COLO668 (cell line): ENCODE data around the gene RAB11FIP3.
A peak's percentile ranks its signal among the peaks of the same experiment; 100 is the strongest.

Experiments
- DNase-seq: peaks from one replicate; lab custom pipeline; 2025; ENCODE audit not compliant: unreplicated experiment; lab: John Stamatoyannopoulos, UW

RAB11FIP3 gene

DNA sequence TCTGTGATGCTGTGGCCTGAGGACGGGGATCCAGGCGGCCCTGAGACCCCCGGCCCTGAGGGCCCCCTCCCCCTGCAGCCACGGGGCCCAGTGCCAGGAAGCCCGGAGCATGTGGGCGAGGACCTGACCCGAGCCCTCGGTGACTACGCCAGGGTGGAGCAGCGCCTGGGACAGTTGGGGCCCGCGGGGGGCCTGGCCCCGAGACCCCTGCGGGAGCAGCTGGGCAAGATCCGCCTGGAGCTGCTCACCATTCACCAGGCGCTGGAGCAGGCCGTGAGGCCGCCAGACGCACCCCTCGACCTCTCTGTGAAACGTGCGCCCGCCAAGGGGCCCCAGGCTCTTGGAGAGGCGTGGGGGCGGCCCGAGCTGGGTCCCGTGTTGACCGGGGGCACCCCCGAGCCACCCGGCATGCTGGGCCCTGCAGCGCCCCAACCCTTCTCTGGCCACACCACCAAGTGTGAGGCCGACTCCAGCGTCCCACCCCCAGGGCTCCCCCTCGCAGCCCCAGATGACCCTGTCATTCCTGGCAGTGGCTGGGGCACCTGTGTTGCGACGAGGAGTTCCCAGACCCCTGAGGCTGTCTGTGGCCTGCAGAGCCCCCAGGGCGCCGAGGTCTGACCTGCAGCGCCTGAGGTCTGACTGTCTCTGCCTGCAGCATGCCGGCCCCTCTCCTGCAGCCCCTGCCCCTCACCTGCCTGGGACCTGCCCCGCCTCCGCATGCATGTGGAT is 139.4 kb downstream of the RAB11FIP3 start:
- DNase-seq: no peak

DNA sequence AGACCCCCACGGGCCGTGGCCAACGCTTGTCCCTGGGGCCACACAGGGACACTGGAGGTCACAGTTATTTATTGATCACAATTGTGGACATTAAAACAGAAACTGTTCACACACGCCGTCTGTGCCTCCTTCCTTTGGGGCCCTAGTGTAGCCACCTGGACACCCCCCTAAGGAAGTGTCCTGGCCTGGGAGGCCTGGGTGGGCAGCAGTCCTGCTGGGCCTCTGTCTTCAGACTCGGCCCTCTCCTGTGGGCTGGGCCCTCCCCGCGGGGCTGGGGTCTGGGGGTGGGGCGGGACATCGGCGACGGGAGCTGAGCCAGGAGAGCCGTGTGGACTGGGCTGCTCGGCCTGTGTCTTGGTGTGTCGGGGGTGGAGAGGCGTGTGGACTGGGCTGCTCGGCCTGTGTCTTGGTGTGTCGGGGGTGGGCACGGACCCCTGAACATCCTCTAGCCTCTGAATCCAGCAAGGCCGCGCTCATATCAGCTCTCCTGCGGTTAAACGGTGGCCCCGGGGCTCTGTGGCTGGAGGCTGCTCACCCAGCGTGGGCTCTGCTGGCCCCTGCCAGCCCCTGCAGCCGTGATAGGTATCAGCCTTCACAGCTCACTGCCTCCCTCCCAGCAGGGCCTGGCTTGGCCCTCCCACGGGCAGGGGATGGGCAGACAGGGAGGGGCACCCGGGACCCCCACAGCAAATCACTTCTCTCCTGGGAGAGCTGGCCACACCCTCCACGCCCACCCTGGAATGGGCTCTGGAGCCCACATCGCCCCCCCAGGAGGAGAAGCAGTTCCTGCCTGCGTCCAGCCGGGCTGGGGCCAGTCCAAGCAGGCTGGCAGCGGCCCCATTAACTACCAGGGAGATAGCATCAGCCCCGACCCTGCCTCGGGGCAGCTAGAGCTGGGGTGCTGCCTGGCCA is 140.2 kb downstream of the RAB11FIP3 start:
- no peak for DNase-seq

DNA sequence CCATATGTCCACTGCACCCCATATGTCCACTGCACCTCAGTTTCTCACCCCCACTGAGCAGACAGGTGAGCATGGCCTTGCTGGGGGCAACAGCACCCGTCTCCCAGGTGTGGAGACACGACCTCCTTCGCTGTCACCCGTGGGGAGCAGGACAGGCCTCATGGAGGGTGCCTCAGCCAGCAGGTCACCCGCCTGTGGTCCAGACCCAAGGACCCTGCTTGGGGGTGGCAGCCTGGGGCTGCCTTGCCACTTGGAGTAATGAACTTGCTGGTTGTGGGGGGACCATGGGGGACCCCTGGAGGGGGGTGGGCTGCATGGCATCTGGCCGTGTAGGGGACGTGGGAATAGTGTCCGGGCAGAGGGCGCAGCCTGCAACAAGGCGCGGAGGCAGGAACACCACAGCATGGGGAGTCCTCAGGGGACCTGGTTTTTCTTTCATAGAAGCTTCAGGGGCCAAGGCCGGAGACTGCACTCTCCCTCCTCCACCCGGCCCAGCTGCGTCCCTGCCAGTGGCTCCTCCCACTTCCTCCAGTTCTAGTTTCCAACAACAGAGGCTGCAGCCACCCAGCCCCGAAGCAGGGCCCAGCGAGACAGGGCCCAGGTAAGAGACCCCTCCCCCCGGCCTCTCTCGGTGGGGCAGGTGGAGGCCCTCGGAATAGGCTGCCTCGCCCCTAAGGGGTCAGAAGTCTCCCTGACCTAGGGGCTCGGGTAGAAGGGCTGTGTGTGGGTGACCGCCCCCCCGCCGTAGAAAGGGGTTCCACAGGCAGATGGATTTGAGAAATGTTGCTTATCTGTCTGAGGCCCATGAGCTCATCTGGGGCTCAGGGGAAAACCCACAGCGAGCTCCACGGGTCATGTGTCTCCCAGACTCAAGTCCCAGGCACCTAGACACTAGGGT is 141.3 kb downstream of the RAB11FIP3 start, which contains the start of gene NHLRC4:
Gene NHLRC4 (plus strand): TSS at position 531 of the 898 bp plus-strand sequence. CDS start 1,043 bp downstream, outside the sequence.
- DNase-seq: peak; percentile 68

DNA sequence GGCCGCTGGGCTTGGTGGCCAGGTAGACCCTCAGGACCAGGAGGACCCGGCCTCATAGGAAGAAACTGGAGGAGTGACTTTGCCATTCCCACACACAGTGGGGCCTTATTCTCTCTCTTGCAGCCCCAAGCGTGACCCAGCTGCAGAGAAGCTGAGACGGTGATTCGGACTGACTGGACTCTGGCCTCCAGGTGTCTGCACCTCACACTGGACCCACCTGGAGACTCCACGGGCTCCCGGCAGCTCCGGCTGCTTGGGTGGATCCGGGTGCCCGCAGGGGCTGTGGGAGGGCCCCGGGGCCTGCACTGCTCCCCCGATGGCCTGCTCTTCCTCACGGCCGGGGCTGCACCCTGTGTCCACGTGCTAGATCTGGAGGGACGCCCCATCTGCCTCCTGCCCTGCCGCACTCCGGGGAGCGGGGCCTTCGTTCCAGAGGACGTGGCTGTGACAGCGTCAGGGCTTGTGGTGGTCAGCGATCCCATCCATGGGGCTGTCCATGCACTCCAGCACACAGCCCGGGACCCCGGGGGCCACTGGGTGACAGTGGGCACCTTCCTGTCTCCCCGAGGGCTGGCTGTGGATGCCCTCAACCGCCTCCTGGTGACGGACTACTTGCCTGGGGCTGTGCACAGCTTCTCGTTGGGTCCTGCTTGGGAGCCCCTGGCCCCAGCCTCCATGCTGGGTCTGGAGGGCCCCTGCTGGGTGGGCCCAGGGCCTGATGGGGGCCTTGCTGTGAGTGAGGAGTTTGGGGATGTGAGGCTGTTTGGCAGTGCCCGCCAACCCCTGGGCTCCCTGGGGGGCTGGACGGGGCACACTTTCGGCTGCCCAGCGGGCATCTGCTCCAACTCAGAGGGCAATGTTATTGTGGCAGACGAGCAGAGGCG is 142.2 kb downstream of the RAB11FIP3 start:
- no peak for DNase-seq

DNA sequence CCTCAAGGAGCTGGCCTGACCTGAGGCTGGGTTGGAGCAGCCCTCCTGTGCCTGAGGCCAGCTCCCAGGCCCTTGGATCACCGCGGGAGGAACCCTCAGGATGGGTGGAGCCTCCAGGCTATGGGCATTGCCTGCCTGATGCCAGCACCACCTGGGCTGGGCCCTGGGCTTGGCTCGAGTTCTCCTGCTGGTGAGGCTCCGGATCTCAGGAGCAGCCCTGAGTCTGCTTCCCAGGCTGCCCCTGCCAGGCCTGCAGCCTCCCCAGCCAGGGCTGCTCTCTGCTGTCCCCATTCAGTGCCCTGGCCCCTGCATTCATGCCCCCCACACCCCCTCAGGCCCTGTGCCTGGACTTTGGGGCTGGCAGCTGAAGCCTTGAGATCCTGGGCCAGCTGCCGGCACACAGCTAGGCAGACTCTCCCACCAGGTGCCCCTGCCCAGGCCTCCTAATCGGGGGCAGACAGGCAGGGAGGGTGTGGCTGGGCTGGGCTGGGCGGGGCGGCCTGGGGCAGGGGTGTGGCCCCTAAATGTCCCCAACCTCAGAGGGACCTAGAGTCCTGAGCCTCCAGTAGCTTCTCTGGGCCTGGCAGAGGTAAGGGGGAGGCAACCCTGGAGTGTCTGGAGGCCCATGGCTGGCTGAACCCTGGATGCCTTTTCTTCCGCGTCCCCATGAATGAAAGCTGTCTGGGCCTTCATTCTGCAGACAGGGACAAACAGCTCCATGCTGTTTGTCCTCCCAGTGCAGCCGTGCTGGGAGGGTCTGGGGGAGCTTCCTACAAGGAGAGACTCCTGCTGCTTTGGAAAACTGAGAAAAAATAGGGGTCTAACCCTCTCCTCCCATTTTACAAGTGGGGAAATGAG is 143.2 kb downstream of the RAB11FIP3 start:
- no peak for DNase-seq

DNA sequence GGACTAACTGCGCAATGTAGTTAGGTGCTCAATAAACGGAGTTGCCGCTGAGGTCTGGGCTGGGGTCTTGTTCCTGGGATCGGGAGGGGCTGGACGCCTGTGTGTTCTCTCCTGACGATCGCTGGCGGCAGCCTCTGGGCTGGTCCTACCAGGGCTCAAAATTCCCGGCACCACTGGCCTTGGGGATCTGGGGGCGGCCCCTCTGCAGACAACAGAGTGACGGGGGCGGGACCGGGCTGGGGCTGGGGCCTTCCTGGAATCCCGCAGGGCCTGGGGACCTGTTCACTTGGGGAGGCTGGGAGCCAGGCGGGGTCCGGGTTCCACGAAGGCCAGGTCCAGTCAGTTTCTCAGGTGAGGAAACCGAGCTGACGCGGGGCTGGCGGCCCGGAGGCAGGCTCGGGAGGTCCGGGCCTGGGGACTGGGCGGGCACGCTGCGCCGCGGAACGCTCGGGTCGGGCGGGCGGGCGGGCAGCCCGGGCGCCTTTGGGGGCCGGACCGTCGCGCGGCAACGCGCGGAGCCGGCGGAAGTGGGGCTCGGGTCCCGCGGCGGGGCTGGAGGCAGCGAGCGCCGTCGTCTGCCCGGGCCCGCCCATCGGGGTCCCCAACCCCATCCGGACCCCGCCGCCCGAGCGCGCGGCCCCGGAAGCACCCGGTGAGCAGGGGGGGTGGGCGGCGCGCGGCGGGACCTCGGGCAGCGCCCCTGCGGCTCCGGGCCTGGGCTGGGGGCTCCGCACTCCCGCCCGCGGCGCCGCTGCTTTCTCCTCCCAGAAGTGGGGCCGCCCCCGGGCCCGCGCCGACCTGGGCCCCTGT is 144.2 kb downstream of the RAB11FIP3 start, which contains the start of gene PIGQ:
Gene PIGQ (plus strand): TSS at position 524 of the 810 bp plus-strand sequence. CDS start 4,107 bp downstream, outside the sequence.
- DNase-seq: peak; percentile 76
